ENCODE measurements around the gene RABL6.
"Not testable (repeated sequence)": the region's sequence is repeated elsewhere in the genome, so short reads cannot be mapped to it uniquely, and the experiment has no call there.

RABL6 gene

GRCh38 chr9:136860933-136861873 is 53.5 kb downstream of the RABL6 start:
- DNase-seq = no peak

GRCh38 chr9:136861874-136862457 is 54.2 kb downstream of the RABL6 start:
- no peak for DNase-seq

- no peak for DNase-seq
These were observed 55.3 kb downstream of the RABL6 start for GRCh38 chr9:136862849-136863622.

- DNase-seq = no peak
These were observed 56.0 kb downstream of the RABL6 start for GRCh38 chr9:136863623-136864273.

DNA sequence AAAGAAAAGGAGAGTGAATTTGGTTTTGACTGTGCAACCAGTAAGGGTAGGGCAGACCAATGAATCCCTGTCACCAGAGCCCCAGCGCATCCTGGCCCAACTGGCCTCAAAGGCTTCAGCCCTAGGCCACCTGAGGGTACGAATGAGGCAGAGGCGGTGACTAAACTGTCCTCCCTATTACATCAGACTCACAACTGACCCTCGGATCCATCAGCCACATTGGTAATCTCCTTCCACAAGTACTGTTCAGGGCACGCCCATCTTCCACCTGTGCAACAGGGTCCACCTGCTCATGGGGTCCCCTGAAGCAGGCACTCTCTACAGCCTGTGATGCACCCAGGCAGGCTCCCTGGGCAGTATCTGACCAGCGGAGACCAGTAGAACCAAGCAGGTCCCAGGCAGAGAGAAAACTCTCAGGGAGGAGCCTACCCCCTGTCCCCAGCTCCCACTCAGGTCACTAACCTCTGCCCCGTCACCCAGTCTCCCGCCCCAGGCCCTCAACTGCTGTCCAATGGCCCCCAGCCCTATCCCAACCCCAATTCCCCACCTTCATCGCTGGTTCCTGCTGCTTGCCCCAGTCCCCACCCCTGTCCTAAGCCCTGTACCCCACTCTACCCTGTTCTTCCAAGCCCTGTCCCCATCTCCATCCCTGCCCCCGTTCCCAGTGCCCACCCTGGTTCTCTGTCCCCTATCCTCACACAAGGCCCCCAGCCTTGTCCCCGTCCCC is 57.5 kb downstream of the RABL6 start:
- no peak for DNase-seq

DNA sequence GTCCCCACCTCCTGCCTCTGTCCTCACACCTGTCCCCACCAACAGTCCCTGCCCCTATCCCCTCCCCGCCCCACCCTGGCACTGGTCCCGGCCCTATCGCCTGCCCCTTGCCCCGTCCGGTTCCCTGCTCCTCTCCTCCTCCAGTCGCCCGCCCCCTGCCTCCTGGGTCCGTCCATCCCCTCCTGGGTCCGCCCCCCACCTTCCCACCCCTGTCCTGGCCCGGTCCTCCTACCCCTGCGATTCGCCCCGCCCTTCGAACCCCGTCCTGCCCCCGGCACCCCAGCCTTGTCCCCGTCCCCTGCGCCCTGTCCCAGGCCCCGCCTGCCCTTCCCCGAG is 58.0 kb downstream of the RABL6 start:
- DNase-seq = no peak

DNA sequence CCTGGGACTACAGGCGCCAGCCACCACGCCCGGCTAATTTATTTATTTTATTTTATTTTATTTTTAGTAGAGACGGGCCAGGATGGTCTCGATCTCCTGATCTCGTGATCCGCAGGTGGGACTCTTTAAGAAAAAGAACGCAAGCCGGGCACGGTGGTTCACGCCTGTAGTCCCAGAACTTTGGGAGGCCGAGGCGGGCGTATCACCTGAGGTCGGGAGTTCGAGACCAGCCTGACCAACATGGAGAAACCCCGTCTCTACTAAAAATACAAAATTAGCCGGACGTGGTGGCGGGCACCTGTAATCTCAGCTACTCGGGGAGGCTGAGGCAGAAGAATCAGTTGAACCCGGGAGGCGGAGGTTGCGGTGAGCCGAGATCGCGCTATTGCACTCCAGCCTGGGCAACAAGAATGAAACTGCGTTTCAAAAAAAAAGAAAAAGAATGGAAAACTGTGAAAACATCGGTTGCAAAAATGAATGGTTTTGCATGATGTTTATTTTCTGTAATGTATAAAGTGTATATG is 59.2 kb downstream of the RABL6 start:
- DNase-seq = not testable (repeated sequence)

DNA sequence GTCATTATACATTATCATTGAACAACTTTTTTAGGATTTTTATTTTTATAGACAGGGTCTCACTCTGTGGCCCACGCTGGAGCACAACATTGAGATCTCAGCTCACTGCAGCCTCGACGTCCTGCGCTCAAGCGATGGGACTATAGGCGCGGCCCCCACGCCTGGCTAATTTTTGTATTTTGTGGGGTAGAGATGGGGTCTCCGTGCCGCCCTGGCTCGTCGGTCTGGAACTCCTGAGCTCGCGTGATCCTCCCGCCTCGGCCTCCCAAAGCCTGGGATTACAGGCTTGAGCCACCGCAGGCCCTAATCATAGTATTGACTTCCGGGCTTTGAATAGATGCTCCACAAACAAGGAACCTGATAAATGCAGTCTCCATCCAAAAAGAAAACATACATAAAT is 59.7 kb downstream of the RABL6 start:
- no peak for DNase-seq

- DNase-seq = no peak
These were observed 60.2 kb downstream of the RABL6 start for GRCh38 chr9:136867917-136868316.

GRCh38 chr9:136868644-136869043 is 60.9 kb downstream of the RABL6 start:
- DNase-seq = no peak

GRCh38 chr9:136869611-136870010 is 61.9 kb downstream of the RABL6 start:
- DNase-seq = not testable (repeated sequence)

- peak; percentile 42 for DNase-seq
These were observed 67.4 kb downstream of the RABL6 start for GRCh38 chr9:136875155-136875554.

DNA sequence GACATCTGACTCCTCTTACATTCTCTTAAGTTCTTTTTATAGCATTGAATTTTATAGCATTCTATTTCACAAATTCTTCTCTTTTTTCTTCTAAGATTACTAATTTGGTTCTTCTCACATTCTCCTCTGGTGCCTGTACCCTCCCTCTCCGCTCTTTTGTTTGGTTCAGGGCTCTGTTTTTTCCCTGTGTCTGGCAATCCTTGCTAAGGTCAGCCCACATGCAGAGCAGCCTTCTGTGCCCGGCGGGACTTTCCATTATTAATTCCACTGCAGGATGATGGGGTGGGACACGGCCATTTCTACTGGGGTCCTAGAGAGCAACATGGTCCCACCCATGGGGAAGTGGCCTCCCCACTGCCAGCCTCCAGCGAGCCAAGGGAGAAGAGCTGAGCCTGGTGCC is 68.7 kb downstream of the RABL6 start:
- no peak for DNase-seq

- DNase-seq = peak; percentile 30
These were observed 72.9 kb downstream of the RABL6 start for GRCh38 chr9:136880651-136881050.

DNA sequence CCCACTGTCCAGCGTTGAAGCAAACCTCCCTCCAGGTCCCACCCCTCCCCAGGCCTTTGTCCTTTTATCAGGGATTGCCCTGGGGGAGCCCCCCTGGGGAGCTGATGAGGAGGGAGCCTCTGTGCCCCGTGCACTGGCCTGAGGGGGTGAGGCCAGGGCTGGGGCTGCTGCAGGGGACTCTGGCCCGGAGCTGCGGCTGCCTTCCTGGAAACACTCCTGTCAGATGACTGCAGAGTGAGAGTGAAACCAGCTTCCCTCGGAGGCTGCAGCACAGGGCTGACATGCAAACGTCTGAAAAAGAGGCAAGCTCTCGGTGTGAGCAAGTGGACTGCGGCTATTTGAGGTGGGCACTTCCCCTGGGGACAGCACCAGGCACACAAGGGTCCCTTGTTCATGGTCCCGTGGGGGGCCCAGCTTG is 74.0 kb downstream of the RABL6 start:
- peak; percentile 56 for DNase-seq

DNA sequence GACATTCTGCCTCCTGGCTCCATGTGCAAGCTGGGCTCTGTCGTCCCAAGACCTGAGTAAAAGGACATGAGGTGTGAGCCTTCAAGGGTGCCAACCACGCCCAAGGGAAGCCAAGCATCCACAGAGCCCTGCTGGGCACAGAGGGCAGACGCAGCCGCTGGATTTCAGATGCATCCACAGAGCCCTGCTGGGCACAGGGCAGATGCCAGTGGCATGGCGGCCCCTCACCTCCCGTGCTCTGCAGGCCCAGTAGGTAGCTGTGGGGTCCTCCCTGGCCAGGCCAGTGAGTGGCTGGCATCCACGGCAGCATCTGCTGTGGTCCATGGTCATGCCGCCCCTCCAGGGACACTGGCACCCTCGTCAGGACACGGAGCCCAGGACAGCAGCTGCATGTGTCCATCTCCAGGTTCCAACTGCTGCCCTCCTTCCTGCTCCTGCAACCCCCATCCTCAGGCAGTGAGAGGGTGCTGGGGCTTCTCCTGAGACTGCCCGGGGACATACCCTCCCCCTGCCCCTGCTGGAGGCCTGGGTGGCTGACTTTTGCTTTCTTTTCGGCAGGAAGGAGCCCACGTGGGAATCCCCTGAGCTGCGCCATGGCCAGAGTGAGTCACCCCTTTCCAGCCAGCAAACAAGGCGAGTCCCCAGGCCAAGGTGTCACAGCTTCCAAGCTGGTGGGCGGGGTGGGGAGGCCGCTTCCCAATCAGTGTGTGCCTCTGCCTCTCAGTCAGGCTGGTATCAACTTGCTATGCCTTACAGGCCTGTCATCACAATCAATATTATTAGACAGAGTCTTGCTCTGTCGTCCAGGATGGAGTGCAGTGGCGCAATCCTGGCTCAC is 74.6 kb downstream of the RABL6 start:
- DNase-seq = peak; percentile 66

DNA sequence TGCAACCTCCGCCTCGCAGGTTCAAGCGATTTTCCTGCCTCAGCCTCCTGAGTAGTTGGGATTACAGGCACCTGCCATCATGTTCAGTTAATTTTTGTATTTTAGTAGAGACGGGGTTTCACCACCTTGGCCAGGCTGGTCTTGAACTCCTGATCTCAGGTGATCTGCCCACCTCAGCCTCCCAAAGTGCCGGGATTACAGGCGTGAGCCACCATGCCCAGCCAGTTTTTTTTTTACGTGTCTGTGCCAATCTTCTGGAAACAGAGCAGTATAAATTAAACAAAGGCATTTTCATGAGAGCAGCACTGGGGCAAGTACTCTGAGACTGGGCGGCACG is 75.2 kb downstream of the RABL6 start:
- not testable (repeated sequence) for DNase-seq

DNA sequence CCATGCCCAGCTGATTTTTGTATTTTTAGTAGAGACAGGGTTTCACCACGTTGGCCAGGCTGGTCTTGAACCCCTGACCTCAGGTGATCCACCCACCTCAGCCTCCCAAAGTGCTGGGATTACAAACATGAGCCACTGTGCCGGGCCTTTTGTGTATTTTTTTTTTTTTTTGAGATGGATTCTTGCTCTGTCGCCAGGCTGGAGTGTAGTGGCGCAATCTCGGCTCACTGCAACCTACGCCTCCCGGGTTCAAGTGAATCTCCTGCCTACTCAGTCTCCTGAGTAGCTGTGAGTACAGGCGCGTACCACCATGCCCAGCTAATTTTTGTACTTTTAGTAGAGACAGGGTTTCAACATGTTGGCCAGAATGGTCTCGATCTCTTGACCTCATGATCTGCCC is 75.9 kb downstream of the RABL6 start:
- not testable (repeated sequence) for DNase-seq

DNA sequence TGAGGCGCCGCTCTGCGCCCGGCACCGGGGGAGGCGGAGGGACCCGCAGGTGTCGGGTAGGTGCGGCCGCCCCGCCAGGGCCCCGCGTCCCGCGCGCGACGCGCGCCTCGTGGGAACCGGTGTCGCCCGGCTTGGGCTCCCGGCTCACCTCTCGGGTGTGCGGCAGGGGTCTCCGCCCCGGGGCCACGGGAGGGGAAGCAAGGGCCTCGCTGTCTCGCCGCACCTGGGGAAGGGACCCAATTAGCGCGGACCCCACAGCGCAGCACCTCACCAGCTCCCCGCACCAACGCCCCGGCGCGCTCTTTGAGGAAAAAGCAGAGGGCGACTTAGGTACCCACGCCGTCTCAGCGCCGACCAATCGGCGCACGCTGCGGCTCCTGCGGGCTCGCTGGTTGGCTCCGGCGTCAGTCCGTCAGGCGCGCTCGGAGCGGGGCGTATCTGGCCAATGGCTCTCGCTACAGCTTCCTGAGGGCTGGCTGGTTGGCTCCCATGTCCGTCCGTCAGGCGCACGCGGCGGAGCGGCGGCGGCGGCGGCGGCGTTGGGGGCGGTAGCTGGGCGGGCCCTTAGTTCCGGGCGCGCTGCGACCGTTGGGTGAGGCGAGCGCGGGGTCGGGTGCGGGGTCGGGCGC is 78.3 kb downstream of the RABL6 start, which contains the start of gene TRAF2:
TRAF2 (plus strand) TSS at position 567 of the 629 bp plus-strand sequence. CDS start 12,225 bp downstream, outside the sequence.
- DNase-seq = peak; percentile 98

All from hematopoietic multipotent progenitor cell treated with erythropoietin and hydrocortisone succinate and interleukin-3 and kit ligand, for 6 days (in vitro differentiated cells).